H9 (cell line): ENCODE data around the gene STARD10. TPM values are rescaled to one million over a fixed set of nuclear protein-coding genes. Genes with fewer than 3 reads are reported as not detected.

Source experiments
- DNase-seq: peaks from one replicate; pipeline ENCODE4 v3.0.0-alpha.2; 2017
- H2AFZ ChIP-seq: one replicate; pipeline ENCODE4 v1.6.1; 2013; ENCODE audit warnings: mild to moderate bottlenecking, low read length, control low read depth, moderate library complexity
- H2AK5ac ChIP-seq: 2 replicates; pipeline ENCODE4 v1.6.1; 2013; ENCODE audit warnings: low read length, control low read depth, mixed read lengths; ENCODE audit not compliant: insufficient read length
- H2BK120ac ChIP-seq: one replicate; pipeline ENCODE4 v1.6.1; 2013; ENCODE audit warnings: low read depth, mild to moderate bottlenecking, low read length, control low read depth, inconsistent platforms; ENCODE audit not compliant: poor library complexity, severe bottlenecking
- H2BK12ac ChIP-seq: 2 replicates; pipeline ENCODE4 v1.6.1; 2013; ENCODE audit warnings: low read length, control low read depth, mixed read lengths, low read depth; ENCODE audit not compliant: insufficient read length
- H2BK15ac ChIP-seq: 2 replicates; pipeline ENCODE4 v1.6.1; 2013; ENCODE audit warnings: low read depth, low read length, control low read depth
- H2BK20ac ChIP-seq: one replicate; pipeline ENCODE4 v1.6.1; 2013; ENCODE audit warnings: low read depth, mild to moderate bottlenecking, low read length, control low read depth, inconsistent platforms; ENCODE audit not compliant: poor library complexity, severe bottlenecking
- H2BK5ac ChIP-seq: 2 replicates; pipeline ENCODE4 v1.6.1; 2013; ENCODE audit warnings: low read length, control low read depth, mixed read lengths; ENCODE audit not compliant: insufficient read length
- H3K14ac ChIP-seq: 2 replicates; pipeline ENCODE4 v1.6.1; 2013; ENCODE audit warnings: low read length, control low read depth; ENCODE audit not compliant: insufficient read depth
- H3K18ac ChIP-seq: 2 replicates; pipeline ENCODE4 v1.6.1; 2013; ENCODE audit warnings: low read depth, mild to moderate bottlenecking, mixed read lengths, low read length, control low read depth; ENCODE audit not compliant: insufficient read length
- H3K23ac ChIP-seq: 2 replicates; pipeline ENCODE4 v1.6.1; 2013; ENCODE audit warnings: low read length, control low read depth, mixed read lengths, low read depth; ENCODE audit not compliant: insufficient read length
- H3K23me2 ChIP-seq: 2 replicates; pipeline ENCODE4 v1.6.1; 2013; ENCODE audit warnings: low read depth, mild to moderate bottlenecking, mixed read lengths, low read length, control low read depth; ENCODE audit not compliant: insufficient read length, poor library complexity, severe bottlenecking
- H3K27ac ChIP-seq: 2 replicates; pipeline ENCODE4 v1.5.1; 2013; ENCODE audit warnings: low read length, control low read depth, mixed read lengths, low read depth; ENCODE audit not compliant: insufficient read length
- H3K27me3 ChIP-seq: 2 replicates; pipeline ENCODE4 v1.6.1; 2013; ENCODE audit warnings: low read length, control low read depth, inconsistent platforms; ENCODE audit not compliant: insufficient read depth
- H3K4ac ChIP-seq: 2 replicates; pipeline ENCODE4 v1.6.1; 2013; ENCODE audit warnings: low read depth, mild to moderate bottlenecking, control low read depth, inconsistent platforms, low read length, moderate library complexity
- H3K4me1 ChIP-seq: 2 replicates; pipeline ENCODE4 v1.6.1; 2013; ENCODE audit warnings: low read length, control low read depth, inconsistent platforms; ENCODE audit not compliant: insufficient read depth
- H3K4me2 ChIP-seq: 2 replicates; pipeline ENCODE4 v1.6.1; 2013; ENCODE audit warnings: low read length, control low read depth, mixed read lengths; ENCODE audit not compliant: insufficient read length, insufficient read depth
- H3K56ac ChIP-seq: 2 replicates; pipeline ENCODE4 v1.6.1; 2013; ENCODE audit warnings: low read depth, mild to moderate bottlenecking, mixed read lengths, low read length, control low read depth; ENCODE audit not compliant: insufficient read length
- H3K79me1 ChIP-seq: 2 replicates; pipeline ENCODE4 v1.6.1; 2013; ENCODE audit warnings: low read depth, mild to moderate bottlenecking, moderate library complexity, low read length, control low read depth, inconsistent platforms; ENCODE audit not compliant: insufficient read depth, poor library complexity, severe bottlenecking
- H3K79me2 ChIP-seq: 2 replicates; pipeline ENCODE4 v1.6.1; 2013; ENCODE audit warnings: low read length, control low read depth, inconsistent platforms; ENCODE audit not compliant: insufficient read depth
- H3K9ac ChIP-seq: 2 replicates; pipeline ENCODE4 v1.6.1; 2013; ENCODE audit warnings: low read length, control low read depth, mixed read lengths; ENCODE audit not compliant: insufficient read length; ENCODE audit errors: extremely low read depth
- H3K9me3 ChIP-seq: one replicate; pipeline ENCODE4 v1.6.1; 2013; ENCODE audit warnings: low read depth, low read length, inconsistent platforms; ENCODE audit not compliant: control insufficient read depth
- H3T11ph ChIP-seq: one replicate; pipeline ENCODE4 v1.6.1; 2013; ENCODE audit warnings: mild to moderate bottlenecking, low read length, control low read depth, inconsistent platforms
- H4K20me1 ChIP-seq: one replicate; pipeline ENCODE4 v1.6.1; 2013; ENCODE audit not compliant: control insufficient read depth, insufficient read length, insufficient read depth
- H4K5ac ChIP-seq: 2 replicates; pipeline ENCODE4 v1.6.1; 2013; ENCODE audit warnings: low read depth, mild to moderate bottlenecking, mixed read lengths, low read length, control low read depth; ENCODE audit not compliant: insufficient read length
- H4K8ac ChIP-seq: replicated peaks from 2 replicates; pipeline ENCODE4 v1.6.1; 2013; ENCODE audit warnings: low read length, control low read depth, mixed read lengths, low read depth; ENCODE audit not compliant: insufficient read length
- H4K91ac ChIP-seq: 2 replicates; pipeline ENCODE4 v1.6.1; 2013; ENCODE audit warnings: low read depth, mild to moderate bottlenecking, moderate library complexity, mixed read lengths, low read length, control low read depth; ENCODE audit not compliant: insufficient read length
- H3K27ac Mint-ChIP-seq, 3 experiments: 2 replicates in 2 of 3; 3 replicates in 1 of 3; pipeline ENCODE4 v1.8.0; 2020 to 2021; ENCODE audit warnings: mixed read lengths in 3 of 3, mild to moderate bottlenecking in 1 of 3, moderate library complexity in 1 of 3
- H3K27me3 Mint-ChIP-seq: 2 replicates; pipeline ENCODE4 v1.8.0; 2021; ENCODE audit warnings: low read depth, mild to moderate bottlenecking, moderate library complexity, mixed read lengths
- H3K36me3 Mint-ChIP-seq, 3 experiments: 2 replicates in 2 of 3; 3 replicates in 1 of 3; pipeline ENCODE4 v1.8.0; 2020 to 2021; ENCODE audit warnings: low read depth in 3 of 3, mixed read lengths in 3 of 3; ENCODE audit not compliant: insufficient read depth in 1 of 3
- H3K4me1 Mint-ChIP-seq, 2 experiments: 2 replicates each; pipeline ENCODE4 v1.8.0; 2020; ENCODE audit warnings: mixed read lengths in 2 of 2
- H3K4me3 Mint-ChIP-seq, 2 experiments: 2 replicates in 1 of 2; 3 replicates in 1 of 2; pipeline ENCODE4 v1.8.0; 2020 to 2021; ENCODE audit warnings: mild to moderate bottlenecking in 2 of 2, mixed read lengths in 2 of 2, moderate library complexity in 1 of 2
- H3K9me3 Mint-ChIP-seq, 2 experiments: 2 replicates in 1 of 2; 3 replicates in 1 of 2; pipeline ENCODE4 v1.8.0; 2020; ENCODE audit warnings: mild to moderate bottlenecking in 2 of 2, mixed read lengths in 2 of 2, moderate library complexity in 1 of 2
- CTCF ChIP-seq: fragments of 200-600 bp; sonication (generic); conservative IDR thresholded peaks from 3 replicates; pipeline ENCODE4 v1.8.0; 2021; ENCODE audit warnings: antibody characterized with exemption, mild to moderate bottlenecking
- WGBS: extraction: QIAGEN DNeasy Blood & Tissue Kit; methylation state at CpG from one replicate; pipeline ENCODE4 v1.1.7; 2013; ENCODE audit warnings: missing lambda C conversion rate, low lambda C conversion rate, mixed read lengths; ENCODE audit not compliant: insufficient read length; ENCODE audit errors: extremely low coverage; 5-methylcytosine and 5-hydroxymethylcytosine counted together
- total RNA-seq: library from RNA; stranded (reverse); gene quantifications from 2 replicates; pipeline ENCODE4 v1.2.1, GENCODE V29; 2021

STARD10 gene
- total RNA-seq, 1 experiment from 2014 or later = 24.4 TPM

GRCh38 chr11:72705442-72706365 is 88.1 kb downstream of the STARD10 start:
- Histone ChIP-seq H2AK5ac (no peak overlapping the region), H3K56ac (no peak overlapping the region), H3K9ac (no peak overlapping the region), H3K27ac (no peak overlapping the region), H3K4me1 (peaks cover 5% of the 10 kb centered on the region; the same call in 1 of the 2 replicates), H4K91ac (no peak overlapping the region), H2BK12ac (no peak overlapping the region), H3K4me2 (peak overlapping the region; percentile 10), H2BK5ac (no peak overlapping the region), H3K27me3 (no peaks in the 10 kb centered on the region), H3K79me1 (no peaks in the 10 kb centered on the region), H4K5ac (no peak overlapping the region), H3K23me2 (peaks cover 3% of the 10 kb centered on the region), H3T11ph (no peak overlapping the region), H2AFZ (no peak overlapping the region), H4K8ac (no peak overlapping the region), H2BK20ac (no peak overlapping the region), H2BK15ac (no peak overlapping the region), H3K23ac (no peak overlapping the region), H2BK120ac (no peak overlapping the region), H3K9me3 (no peaks in the 10 kb centered on the region), H4K20me1 (peaks cover 5% of the 10 kb centered on the region), H3K79me2 (no peaks in the 10 kb centered on the region), H3K14ac (no peak overlapping the region), H3K18ac (no peak overlapping the region), H3K4ac (no peak overlapping the region)
- Mint-ChIP-seq H3K27me3 (no peaks in the 10 kb centered on the region), H3K36me3 (peaks cover 17 to 53% (median 40%) of the 10 kb centered on the region in 3 experiments), H3K4me3 (peak overlapping the region; percentile 11 to 34; a peak in 4 of 5 replicates), H3K9me3 (no peaks in the 10 kb centered on the region), H3K4me1 (peaks cover 41 to 57% of the 10 kb centered on the region in 2 experiments), H3K27ac (peak overlapping the region; percentile 19 to 93 (median 65); a peak in 6 of 7 replicates)
- no peak for TF ChIP-seq CTCF
- 100% methylated on average over 1 of the region's 12 CpGs for WGBS
- peak; percentile 58 for DNase-seq
